ENCODE results near the gene DNAH8.
"Not testable (repeated sequence)": the region's sequence is repeated elsewhere in the genome, so short reads cannot be mapped to it uniquely, and the experiment has no call there.

DNAH8 gene, protein sequence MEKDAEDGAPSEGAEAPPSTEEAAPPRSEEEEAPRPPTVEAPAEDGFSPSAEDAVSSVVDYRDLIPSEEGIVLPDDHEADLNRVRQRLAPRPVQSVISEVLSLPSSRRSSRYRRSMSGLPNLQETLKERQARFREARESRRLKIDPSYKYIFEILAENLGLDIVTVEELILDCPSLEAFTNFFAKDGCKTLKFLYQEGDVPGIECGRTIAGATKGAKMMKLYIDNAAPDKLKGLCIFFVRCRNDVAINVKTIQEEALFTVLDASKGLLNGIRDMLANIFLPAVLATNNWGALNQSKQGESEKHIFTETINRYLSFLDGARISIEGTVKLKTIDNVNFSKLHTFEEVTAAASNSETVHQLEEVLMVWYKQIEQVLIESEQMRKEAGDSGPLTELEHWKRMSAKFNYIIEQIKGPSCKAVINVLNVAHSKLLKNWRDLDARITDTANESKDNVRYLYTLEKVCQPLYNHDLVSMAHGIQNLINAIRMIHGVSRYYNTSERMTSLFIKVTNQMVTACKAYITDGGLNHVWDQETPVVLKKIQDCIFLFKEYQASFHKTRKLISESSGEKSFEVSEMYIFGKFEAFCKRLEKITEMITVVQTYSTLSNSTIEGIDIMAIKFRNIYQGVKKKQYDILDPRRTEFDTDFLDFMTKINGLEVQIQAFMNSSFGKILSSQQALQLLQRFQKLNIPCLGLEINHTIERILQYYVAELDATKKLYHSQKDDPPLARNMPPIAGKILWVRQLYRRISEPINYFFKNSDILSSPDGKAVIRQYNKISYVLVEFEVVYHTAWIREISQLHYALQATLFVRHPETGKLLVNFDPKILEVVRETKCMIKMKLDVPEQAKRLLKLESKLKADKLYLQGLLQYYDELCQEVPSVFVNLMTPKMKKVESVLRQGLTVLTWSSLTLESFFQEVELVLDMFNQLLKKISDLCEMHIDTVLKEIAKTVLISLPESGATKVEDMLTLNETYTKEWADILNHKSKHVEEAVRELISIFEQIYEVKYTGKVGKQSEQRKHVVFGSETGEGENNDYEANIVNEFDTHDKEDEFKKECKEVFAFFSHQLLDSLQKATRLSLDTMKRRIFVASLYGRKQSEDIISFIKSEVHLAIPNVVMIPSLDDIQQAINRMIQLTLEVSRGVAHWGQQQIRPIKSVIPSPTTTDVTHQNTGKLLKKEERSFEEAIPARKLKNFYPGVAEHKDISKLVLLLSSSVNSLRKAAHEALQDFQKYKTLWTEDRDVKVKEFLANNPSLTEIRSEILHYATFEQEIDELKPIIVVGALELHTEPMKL (N-terminal part only)

DNA sequence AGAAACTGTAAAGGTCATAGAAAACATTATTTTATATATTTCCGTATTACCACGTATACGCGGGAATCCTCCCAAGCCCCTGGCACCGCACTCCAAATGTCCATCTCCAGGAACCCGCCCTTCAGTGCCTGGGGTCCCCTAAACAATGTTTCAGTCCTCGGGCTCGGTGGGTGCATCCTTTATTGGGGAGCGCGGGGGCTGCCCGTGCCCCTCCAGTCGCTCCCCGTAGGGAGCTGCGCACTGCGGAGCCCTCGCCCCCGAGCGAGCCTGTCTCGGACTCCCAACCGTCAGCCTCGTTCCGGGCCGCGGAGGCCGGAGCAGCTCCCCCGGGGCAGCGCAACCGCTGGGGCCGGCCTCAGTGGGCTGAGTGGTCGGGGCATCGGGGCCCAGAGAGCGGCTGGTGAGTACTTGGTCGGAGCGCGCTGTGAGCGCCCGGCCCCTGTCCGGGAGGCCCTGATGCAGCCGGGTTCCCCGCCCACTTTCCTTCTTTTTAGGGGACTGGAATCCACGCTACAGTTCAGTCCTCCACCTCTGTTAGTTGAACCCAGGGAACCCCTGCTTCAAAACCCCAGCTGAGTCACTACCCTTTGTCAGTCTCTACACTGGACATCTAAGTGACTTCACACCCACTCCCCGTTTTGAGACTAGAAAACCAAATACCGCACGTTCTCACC is at the start of gene DNAH8:
Gene DNAH8, plus strand, starts transcription at position 296 of the 674 bp plus-strand sequence. CDS start 7,499 bp downstream, outside the sequence.
- peak; percentile 34 for DNase-seq

DNA sequence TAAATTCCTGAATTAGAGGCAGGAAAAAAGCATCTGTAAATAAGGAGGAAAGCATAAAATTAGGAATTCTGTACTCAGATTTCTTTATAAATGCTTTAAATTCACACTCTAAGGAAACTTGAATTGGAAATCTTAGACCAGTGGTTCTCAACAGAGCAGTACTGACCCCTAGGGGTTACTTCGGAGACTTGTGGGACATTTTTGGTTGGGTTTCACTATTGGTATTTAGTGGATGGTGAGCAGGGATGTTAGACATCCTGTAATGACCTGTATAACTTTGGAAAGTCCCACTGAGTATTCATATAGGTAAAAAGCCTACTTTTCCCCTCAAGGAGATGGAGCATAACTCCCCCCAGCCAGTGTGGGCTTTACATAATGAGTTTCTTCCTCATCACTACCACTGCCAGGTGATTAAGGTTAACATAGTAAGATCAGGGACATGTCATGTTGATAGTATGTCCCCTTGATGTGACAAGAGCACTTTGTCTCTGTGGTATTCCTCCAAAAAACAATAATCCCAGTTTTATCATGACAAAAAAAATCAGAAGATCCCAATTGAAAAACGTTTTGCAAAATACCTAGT is 43.1 kb upstream of the DNAH8 start:
- peak; percentile 25 for DNase-seq

DNA sequence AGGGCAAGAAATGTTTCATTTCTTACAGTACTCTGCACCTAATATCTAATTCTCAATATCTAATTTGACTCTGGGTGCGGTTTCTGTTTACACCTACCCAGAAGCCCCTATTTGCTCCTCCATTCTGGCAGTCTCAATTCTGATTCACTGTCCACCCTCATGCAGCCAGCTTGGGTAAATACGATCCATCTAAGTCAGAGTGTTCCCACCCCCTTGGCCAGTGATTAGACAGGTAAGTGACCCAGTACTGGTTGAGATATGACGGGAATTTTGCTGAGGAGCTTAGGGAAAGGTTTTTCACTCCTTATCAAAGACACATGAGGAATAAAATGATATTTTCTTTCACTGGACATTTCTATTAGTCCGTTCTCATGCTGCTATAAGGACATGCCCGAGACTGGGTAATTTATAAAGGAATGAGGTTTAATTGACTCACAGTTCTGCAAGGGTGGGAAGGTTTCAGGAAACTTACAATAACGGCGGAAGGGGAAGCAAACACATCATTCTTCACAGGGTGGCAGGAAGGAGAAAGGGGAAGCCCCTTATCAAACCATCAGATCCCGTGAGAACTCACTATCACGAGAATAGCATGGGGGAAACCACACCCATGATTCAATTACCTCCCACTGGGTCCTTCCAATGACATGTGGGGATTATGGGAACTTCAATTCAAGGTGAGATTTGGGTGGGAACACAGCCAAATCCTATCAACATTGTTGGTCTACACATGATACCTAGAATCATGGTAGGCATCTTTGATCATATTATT is 41.5 kb upstream of the DNAH8 start:
- DNase-seq = peak; percentile 16

DNA sequence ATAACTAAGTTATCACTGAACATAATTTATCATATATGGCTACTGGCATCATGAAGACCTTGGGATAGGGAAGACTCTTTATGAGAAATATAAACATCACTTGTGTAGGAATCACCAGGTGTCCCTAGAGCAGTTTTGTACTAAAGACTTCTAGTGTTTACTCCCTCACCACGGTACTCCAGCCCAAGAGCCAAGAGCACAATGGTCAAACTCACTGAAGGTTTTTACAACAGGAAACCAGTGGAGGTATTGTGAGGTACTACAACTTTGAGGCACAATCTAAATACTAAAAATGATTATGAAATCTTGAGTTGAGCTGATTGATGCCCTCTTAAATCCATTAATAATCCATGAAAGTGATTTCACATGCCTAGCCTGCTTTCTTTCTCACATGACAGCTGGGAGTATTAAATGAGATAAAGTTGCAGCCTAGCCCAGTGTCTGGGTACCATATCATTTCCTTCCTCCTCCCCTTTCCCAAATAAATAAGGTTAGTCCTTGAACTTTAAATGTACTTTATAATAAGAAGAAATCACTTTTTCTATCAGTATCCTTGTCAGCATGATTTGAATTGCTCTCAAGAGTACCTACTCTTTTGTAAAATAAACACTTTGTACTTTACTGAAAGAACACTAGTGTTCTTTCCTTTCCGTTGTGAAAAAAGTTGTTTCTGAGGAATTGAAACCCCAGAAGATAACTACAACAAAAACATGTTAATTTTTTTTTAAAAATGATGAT is 38.7 kb upstream of the DNAH8 start:
- DNase-seq = no peak

DNA sequence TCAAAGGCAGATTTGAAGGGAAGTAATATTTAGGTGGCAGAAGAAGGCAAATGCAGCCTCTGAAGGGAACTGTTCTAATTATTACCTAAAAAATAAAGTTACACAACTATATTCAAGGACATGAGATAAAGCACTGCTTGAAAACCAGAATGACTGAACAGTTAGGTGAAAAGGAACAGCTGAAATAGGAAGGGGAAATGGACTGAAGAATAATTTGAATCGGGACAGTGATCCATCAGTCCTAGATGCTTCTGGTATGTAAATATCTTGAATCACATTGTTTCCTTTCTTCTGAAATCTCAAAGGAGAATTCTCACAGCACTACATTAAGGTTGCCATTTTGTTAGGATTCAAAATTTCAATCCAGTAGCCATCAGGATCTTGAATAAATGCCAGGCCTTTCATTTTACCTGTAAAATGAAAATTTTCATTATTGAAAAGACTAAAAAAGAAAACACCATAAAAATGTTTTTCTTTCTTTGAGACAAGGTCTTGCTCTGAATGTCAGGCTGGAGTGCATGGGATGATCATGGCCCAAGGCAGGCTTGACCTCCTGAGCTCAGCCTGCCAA is 38.1 kb upstream of the DNAH8 start:
- DNase-seq = no peak

DNA sequence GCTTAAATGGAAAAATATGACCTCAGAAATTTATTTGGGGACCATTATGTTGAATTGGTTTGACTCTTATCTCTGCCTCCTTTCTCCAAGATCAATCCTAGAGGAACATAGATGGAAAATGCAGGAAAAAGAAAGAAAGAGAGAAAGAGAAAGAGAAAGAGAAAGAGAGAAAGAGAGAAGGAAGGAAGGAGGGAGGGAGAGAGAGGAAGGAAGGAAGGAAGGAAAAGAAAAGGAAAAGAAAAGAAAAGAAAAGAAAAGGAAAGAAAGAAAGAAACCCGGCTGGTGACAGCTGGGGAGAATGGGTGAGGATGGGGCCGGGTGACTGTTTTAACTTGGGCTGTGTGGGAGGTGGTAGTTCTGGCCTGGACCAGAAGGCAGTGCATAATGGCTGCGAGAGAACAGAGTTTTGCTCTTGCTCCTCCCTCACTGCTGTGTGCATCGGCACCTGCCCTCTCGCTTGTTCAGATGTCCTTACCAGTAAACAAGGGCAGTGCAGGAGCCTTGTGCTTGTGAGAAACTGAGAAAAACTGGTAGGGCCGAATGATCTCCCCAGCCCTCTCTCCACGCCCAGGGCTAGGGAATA is 36.8 kb upstream of the DNAH8 start:
- no peak for DNase-seq

DNA sequence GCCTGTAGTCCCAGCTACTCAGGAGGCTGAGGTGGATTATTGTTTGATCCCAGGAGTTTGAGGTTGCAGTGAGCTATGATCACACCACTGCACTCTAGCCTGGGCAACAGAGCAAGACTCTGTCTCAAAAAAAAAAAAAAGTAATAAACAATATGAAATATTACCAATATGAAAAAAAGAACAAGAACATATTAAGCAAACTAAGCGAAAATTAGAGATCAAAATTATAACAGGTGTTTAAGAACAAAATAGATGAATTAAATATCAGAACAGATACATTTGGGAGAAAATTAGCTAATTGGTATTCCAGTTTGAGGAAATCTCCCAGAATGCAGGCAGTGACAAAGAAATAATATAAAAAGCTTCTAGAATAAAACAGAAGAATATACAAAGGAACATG is 35.4 kb upstream of the DNAH8 start:
- no peak for DNase-seq

DNA sequence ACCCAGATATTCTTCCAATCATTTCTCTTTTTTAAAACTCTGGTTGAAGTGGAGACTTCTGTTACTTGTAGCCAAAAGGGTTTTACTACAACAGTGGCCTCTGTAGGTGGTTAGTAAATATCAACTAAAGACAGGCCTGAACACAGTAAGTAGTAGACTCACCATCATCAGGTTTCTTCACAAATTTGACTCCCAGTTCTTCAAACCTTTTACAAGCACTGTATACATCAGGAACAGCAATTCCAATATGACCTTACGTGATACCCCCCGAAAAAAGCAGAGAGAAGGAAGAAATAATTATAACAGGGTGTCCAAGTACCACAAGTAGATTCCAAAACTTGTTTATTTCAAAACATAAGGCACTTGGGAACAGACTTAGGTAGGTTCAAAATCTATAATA is 33.3 kb upstream of the DNAH8 start:
- no peak for DNase-seq

DNA sequence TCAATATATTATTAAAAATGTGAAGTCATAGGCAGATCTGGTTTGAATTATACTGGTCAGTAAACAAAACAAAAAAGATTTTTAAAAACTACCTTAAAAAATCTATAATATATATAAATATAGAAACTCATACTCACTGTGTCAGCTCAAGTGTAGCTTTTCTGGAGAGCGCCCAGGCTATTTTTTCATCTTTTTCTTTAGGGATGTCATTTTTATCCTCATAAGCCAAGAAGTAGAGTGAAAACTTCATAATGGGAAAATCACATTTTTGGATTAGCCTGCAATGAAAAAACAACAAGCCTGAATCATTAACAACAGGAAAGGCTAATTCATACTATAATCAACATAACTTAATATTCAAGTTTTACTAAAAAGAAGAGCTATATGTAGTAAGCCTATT is 30.9 kb upstream of the DNAH8 start:
- no peak for DNase-seq

DNA sequence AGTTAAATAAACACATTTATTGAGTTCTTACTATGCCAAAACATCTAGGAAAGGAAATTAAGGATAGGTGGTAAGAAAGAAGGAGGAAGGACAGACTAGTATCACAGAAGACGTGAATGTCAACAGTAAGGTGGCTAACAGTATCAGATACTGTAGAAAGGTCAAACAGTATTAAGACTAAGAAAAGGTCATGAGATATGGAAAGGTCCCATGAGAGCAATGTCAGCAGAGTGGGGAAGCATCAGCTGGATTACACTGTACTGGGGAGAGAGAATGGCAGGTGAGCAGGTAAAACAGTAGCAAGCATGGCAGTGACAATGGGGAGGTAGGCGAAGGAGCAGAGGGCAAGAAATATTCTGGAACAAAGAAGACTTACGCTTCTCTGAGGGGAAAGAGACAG is 30.2 kb upstream of the DNAH8 start:
- no peak for DNase-seq

DNA sequence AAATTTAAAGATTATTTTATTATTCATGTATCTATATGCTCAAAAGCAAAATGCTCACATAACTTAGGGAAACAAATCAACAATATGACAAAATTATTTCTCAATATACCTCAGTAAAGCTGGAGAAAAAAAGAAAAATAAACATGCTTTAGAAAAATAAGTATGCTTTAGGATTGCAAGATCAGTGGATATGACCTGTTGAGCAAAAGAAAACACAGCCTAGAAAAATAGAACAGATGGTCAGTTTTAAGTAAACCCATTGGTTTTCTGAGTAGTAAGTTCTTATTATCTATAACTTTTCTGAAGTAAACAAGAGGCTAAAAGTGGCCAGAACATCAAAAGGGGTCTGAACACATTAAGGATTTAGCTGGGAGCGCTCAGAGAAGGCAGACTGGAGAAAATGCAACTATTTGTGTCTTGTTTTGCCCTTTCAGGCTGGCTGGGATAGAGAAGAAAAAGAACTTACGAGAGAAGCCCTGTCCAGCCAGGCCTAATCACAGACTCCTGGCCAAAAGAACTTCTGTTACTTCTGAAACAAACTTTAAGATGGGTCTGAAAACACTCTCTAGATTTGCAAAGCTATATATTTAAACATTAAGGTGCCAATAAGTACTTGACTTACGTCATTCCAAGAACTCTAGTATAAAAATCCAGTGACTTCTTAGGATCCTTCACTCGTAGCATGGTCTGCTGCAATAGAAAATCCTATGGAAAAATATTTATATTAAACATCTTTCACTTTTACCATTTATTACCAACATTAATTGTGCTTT is 28.7 kb upstream of the DNAH8 start:
- DNase-seq = no peak

DNA sequence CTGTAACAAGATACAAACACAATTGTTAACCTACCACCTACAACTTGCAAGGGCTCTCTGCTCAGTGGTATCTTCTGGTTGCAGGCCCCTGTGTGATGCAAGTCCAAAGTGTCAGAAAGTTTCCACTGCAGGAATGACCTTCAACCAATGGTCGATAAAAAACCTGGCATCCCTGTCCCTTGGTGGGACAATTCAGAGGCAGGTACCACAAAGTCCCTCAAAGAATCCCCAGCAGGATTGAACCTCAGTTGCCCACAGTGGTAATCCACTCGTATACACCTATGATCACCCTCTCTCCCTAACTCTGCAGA is 28.1 kb upstream of the DNAH8 start:
- DNase-seq = no peak

DNA sequence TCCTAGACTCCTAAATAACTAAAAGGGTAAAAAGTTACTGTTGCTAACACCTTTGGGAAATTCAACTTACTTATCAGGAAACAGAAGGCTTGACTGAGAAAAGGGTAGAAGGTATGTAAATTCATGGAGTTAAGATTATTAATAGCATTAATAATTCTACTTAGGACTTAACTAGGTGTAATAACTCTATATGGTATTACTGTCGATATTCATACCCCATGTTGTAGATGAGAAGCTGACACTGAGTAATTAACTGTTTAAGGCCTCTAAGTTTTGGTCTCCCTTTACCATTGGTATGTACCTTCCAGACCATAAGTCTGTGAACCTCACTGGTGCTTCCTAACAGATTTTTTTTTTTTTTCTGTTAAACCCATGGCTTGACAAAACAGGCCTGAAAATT is 27.6 kb upstream of the DNAH8 start:
- DNase-seq = no peak

DNA sequence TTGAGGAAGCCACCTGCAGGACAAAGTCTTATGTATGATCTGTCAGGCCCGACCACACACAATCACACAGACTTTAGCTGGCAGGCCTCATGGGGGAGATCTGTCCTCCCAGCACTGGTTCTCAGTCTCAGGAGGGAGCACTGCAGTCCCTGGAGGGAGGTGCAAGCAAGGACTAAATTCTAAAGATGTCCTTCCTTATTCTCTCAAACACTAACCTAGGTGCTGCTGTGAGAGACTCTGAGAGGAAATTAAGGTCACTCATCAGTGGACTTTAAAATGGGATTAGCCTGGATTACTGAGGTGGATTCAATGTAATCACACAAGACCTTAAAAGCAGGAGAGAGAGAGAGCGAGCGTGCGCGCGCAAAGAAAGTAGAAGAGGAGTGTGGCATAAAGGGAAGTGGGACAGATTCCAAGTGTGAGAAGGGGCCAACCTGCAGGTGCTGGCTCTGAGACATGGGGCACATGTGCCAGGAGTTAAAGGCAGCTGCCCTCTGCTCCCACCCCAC is 26.5 kb upstream of the DNAH8 start:
- no peak for DNase-seq

DNA sequence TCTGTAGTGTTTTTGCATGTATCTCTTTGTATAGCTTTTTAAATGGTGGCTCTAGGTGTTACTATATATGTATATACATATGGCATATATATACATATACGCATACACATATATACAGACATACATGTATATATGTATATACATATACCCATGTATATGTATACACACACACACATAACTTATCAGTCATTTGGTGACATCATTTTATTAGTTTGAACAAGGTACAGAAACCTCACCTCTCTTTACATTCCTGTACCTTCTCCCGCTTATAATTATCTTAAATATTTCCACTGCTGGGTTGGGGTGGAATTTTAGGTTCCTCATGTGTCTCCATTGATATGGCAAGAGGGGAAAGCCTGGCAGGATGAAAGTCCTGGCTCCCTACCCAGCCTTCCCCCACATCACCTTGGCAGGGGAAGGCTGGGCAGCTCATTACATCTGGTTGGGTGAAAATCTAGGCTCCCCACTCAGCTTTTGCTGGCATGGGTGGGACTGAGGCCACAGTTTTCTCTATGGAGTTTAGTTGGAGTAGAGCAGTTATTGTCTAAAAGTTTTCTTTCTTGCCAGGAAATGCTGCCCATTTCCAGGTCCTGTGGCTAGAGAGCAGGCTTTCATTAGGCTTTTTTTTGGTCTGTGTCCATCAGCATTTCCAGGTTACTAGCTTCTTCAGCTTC is 19.7 kb upstream of the DNAH8 start:
- DNase-seq = no peak

DNA sequence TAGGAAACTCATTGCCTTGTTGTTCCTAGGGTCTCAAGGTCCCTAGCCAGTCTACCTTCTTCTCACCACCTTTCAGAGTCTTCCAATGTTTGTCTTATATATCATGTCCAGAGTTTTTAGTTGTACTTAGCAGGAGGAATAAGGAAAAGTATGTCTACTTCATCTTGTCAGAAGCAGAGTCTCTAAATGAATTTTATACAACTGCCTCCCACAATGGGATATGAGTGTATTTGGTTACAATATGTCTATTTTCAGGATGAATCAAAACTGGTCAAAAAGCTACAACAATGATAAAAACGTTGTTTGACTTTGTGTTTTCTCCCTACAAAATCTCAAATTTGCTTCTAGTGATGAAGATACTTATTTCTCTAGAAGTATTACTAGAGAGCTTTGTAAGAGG is 19.2 kb upstream of the DNAH8 start:
- no peak for DNase-seq

DNA sequence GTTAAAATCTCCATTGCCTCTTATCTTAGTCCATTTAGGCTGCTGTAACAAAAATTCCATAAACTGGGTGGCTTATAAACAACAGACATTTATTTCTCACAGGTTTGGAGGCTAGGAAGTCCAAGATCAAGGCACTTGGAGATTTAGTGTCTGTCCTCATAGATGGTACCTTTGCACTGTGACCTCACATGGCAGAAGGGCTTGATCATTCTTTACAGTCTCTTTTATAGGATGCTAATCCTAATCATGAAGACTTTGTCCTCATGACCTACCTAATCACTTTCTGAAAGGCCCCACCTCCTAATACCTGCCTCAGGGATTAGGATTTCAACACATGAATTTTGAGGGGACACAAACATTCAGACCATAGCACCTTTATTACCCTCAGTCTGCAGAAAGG is 18.8 kb upstream of the DNAH8 start:
- no peak for DNase-seq

DNA sequence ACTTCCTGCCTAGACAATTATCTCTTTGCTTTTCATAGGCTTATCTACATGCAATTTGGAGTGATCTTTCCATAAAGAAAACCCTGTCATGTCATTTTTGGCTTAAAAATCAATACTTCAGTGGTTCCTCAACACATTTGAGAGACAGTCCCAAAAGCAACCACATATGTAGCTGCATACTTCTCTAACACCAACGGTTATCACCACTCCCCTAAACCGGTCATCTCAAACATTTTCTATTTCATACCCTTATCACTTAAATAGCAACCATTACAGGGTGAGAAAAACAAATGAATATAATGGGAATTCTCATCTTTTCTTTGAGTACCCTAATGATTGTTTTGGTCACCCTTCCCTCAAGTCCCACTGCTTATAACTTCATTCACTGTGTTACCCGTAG is 17.3 kb upstream of the DNAH8 start:
- no peak for DNase-seq

DNA sequence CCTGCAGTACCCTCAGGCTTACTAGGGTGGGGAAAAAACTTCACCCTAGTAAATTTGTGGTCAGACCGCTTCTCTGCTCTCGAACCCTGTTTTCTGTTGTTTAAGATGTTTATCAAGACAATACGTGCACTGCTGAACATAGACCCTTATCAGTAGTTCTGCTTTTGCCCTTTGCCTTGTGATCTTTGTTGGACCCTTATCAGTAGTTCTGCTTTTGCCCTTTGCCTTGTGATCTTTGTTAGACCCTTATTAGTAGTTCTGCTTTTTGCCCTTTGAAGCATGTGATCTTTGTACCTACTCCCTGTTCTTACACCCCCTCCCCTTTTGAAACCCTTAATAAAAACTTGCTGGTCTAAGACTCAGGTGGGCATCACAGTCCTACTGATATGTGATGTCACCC is 15.4 kb upstream of the DNAH8 start:
- DNase-seq = not testable (repeated sequence)

Data from activated CD4-positive, alpha-beta T cell treated with anti-CD3 and anti-CD28 coated beads for 48 hours (primary cell).